Measurements from ENCODE around the gene KRT2. TPM values are rescaled to one million over a fixed set of nuclear protein-coding genes. Genes with fewer than 3 reads are reported as not detected.

KRT2 gene
- total RNA-seq, 1 experiment from 2014 or later = not detected

GRCh38 chr12:52692254-52692653 is 40.2 kb upstream of the KRT2 start:
- ATAC-seq = peak; percentile 73
- H3K27me3 Mint-ChIP-seq (ENCODE audit: low read depth) = peaks cover 41% of the 10 kb centered on the region
- TF ChIP-seq CREM (CRISPR knock-in tag; IDR thresholded peaks at IDR 0.05) (no peak), HMGXB4 (CRISPR knock-in tag; IDR thresholded peaks at IDR 0.05) (0 out of 2 replicates have a peak, but pooled peaks have one; percentile 26)

GRCh38 chr12:52691841-52692150 is 39.8 kb upstream of the KRT2 start:
- Mint-ChIP-seq H3K9me3 (no peaks in the 10 kb centered on the region), H3K4me1 (peaks cover 14% of the 10 kb centered on the region), H3K36me3 (no peaks in the 10 kb centered on the region), H3K4me3 (peak overlapping the region; percentile 68; the same call in 1 of the 2 replicates), H3K27ac (no peak overlapping the region), H3K27me3 (ENCODE audit: low read depth) (peaks cover 43% of the 10 kb centered on the region)
- CTCF ChIA-PET = interaction anchor here (0.7 to 7.1 kb wide), 37 partner anchors 11 to 535 kb away, joined by 3 to 64 read pairs (median 4); no protein-coding TSS in a partner anchor
- TF ChIP-seq ZNF396 (CRISPR knock-in tag; IDR thresholded peaks at IDR 0.05; ENCODE audit: borderline replicate concordance) = no peak
- no peak for TF ChIP-seq ATF2 (CRISPR knock-in tag; IDR thresholded peaks at IDR 0.05; ENCODE audit: borderline replicate concordance, low read depth)
- TF ChIP-seq OVOL2 (CRISPR knock-in tag; IDR thresholded peaks at IDR 0.05; ENCODE audit: borderline replicate concordance) = no peak
- no peak for TF ChIP-seq ZMAT4 (CRISPR knock-in tag; IDR thresholded peaks at IDR 0.05)
- no peak for TF ChIP-seq SMAD4 (CRISPR knock-in tag; IDR thresholded peaks at IDR 0.05)
- TF ChIP-seq ZNF281 (CRISPR knock-in tag; IDR thresholded peaks at IDR 0.05) = no peak
- DNase-seq (ENCODE audit: low spot score) (no peak), ATAC-seq (peak; percentile 11; the same call in 1 of the 2 replicates)
- POLR2A ChIA-PET = no interaction called here

More at GRCh38 chr12:52692254-52692653, 40.2 kb upstream of the KRT2 start:
- Mint-ChIP-seq H3K9me3 (no peaks in the 10 kb centered on the region), H3K27ac (no peak overlapping the region), H3K4me1 (peaks cover 14% of the 10 kb centered on the region), H3K36me3 (no peaks in the 10 kb centered on the region), H3K4me3 (no peak overlapping the region)
- peak; percentile 71 for DNase-seq (ENCODE audit: low spot score)
- CTCF ChIA-PET = interaction anchor here (0.6 to 7.1 kb wide), 42 partner anchors 11 to 536 kb away, joined by 3 to 64 read pairs (median 4); partner anchors contain the start of gene KRT3
- POLR2A ChIA-PET = no interaction called here

DNA sequence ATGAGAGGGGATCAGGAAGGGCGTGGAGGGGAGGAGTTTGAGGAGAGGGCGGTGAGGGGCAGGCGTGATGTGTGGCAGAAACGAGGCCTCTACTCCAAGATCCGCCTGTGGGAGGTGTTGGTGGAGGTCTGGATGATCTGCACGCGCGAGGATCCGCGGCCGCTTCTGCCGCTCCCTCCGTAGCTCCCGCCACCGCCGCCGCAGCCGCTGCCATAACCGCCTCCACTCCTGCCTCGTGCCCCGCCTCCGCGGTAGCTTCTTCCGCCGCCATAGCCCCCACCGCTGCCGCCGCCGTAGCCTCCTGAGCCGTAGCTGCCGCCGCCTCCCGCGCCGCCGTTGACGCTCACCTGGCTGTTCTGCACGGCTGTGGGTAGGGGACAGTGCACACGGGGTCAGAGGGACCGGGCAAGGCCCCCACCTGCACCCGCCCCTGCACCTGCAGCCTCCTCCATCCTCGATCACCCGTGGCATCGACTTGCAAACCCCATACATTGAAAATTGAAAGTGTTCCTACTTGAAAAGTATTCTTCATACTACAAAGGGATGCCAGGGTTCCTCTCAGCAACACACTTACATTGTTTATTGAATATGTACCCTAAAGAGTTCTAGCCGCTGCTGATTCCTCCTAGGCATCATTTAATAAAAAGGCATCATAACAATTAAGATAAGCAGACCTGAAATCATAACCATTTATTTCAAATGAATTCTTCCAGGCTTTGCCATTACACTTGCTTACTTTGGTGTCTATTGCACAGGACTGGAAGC is 39.2 kb upstream of the KRT2 start:
- Mint-ChIP-seq H3K27me3 (ENCODE audit: low read depth) (peaks cover 47% of the 10 kb centered on the region), H3K36me3 (no peaks in the 10 kb centered on the region), H3K9me3 (no peaks in the 10 kb centered on the region), H3K4me3 (peak overlapping the region; percentile 68), H3K27ac (no peak overlapping the region), H3K4me1 (peaks cover 14% of the 10 kb centered on the region)
- DNase-seq (ENCODE audit: low spot score) (peak; percentile 63), ATAC-seq (peak; percentile 65)
- CTCF ChIA-PET = interaction anchor here (0.7 to 7.1 kb wide), 21 partner anchors 10 to 412 kb away, joined by 3 to 64 read pairs (median 5); no protein-coding TSS in a partner anchor
- POLR2A ChIA-PET = no interaction called here
- TF ChIP-seq SOX15 (CRISPR knock-in tag; IDR thresholded peaks at IDR 0.05) (no peak), ZNF263 (CRISPR knock-in tag; IDR thresholded peaks at IDR 0.05; ENCODE audit: low read depth) (no peak), AFF4 (CRISPR knock-in tag; IDR thresholded peaks at IDR 0.05; ENCODE audit: borderline replicate concordance) (no peak), AR (CRISPR knock-in tag; IDR thresholded peaks at IDR 0.05) (no peak), NFE2L1 (CRISPR knock-in tag; IDR thresholded peaks at IDR 0.05) (0 out of 2 replicates have a peak, but pooled peaks have one; percentile 80), GTF2I (CRISPR knock-in tag; conservative IDR thresholded peaks at IDR 0.05) (no peak), USF1 (CRISPR knock-in tag; IDR thresholded peaks at IDR 0.05) (no peak; the same call in 1 of the 2 replicates)
